Peyer's patch (tissue), 4 donors: Measurements from ENCODE around the gene UBXN1.

Experiments
- CTCF ChIP-seq, 6 experiments: fragments of 450-650 bp in 4 of 6; fragments of 200-600 bp in 2 of 6; sonication (generic) in 1 of 6; IDR thresholded peaks; one replicate each; pipeline ENCODE4 v1.5.1; 2017 to 2019; ENCODE audit warnings: antibody characterized with exemption in 6 of 6, mild to moderate bottlenecking in 3 of 6, moderate library complexity in 1 of 6
- POLR2A ChIP-seq, 2 donors: fragments of 450-650 bp; IDR thresholded peaks; one replicate each; pipeline ENCODE4 v1.5.1; 2017; ENCODE audit warnings: antibody characterized with exemption in 2 of 2, mild to moderate bottlenecking in 2 of 2, moderate library complexity in 2 of 2

- TF ChIP-seq POLR2A (IDR thresholded peaks at IDR 0.05) (no peak), CTCF (IDR thresholded peaks at IDR 0.05) (no peak)
These were observed 43.1 kb upstream of the UBXN1 start for GRCh38 chr11:62721994-62722393.
